Measurements from ENCODE around the gene KIAA0930.

KIAA0930 gene

DNA sequence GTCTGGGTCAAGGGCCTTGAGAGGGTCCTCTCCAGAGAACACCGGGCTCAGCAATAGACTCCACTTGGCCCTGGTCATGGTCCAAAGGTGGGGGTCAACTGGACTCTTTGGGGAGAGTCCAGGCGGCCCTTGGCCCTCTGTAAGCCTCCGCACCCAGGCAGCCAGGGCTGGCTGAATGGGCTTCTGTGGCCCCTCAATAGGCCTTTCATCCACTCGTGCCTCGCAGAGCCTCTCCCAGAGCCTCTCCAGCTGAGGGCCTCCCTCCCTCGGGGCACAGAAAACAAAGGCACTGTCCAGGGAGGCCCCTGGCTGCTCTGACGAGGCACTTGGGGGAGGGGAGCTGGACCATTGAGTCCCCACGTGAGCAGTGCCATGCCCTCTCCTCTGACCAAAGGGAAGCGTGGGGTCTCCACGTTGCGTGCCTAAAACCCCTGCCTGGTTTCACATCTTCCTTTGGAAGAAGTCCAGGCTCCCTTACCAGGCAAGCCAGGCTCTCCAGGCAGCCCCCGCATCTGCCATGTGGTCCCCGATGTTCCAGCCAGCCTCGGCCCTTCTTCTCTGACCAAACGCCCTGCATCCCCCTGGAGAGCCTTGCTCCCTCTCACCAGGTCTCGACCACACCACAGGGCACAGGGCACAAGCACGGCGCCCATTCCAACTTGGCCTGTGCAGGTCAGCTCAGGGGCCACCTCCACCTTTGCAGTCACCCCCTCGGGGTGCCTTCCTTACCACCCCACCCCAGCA lies 15.5 kb downstream of the KIAA0930 start:
- no peak for TF ChIP-seq CTCF (IDR thresholded peaks at IDR 0.05; ENCODE audit: borderline replicate concordance, control extremely low read depth, extremely low read depth, insufficient read depth, missing control alignments)
- no peak for DNase-seq (ENCODE audit: low spot score)
- in situ Hi-C loops (cut with MboI; ENCODE audit: low sequenced_read_pairs, unreplicated experiment) = no loop called here

DNA sequence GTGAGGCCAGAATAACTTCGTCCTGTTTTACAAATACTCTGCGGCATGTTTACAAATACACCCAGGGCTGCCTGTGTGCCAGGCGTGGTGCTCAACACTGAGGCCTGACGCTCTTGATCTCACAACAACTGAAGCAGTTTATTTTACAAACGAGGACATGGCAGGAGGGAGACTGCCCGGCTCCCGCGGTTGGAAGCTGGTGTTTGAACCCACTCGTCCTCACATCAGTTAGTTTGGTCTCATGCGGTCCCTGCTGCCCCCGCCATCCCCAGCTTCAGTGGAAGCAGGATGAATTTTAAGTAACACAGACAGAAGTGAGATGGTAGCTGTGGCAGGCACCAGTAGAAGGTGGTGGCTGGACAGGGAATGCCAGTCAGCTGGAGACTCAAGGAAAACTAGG lies 16.4 kb downstream of the KIAA0930 start:
- TF ChIP-seq CTCF (IDR thresholded peaks at IDR 0.05; ENCODE audit: borderline replicate concordance, control extremely low read depth, extremely low read depth, insufficient read depth, missing control alignments) = no peak
- in situ Hi-C loops (cut with MboI; ENCODE audit: low sequenced_read_pairs, unreplicated experiment) = no loop called here
- DNase-seq (ENCODE audit: low spot score) = no peak

DNA sequence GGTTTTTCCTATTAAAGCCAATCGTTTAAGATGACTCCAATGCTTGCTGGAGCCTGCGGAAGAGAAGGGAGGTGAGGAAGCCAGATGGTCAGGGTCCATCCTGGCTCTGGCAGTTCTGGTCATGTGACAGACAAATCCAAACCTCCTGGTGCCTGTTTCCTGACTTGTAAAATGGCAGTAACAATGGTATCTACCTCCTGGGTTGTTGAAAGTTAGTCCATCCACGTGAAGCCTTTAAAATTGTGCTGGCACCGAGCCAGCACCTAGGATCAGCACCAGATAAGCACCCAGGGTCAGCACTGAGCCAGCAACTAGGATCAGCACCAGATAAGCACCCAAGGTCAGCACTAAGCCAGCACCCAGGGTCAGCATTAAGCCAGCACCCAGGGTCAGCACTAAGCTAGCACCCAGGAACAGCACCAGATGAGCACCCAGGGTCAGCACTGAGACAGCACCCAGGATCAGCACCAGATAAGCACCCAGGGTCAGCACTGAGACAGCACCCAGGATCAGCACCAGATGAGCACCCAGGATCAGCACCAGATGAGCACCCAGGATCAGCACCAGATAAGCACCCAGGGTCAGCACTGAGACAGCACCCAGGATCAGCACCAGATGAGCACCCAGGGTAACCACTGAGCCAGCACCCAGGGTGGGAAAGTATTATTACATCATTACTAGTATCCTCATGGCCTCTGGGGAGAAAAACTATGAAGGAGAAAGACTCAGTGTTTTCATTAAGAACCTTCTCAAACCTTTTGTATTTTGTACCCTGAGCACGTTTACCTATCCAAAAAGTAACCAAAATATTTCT lies 17.2 kb downstream of the KIAA0930 start:
- in situ Hi-C loops (cut with MboI; ENCODE audit: low sequenced_read_pairs, unreplicated experiment) = no loop called here
- no peak for DNase-seq (ENCODE audit: low spot score)
- no peak for TF ChIP-seq CTCF (IDR thresholded peaks at IDR 0.05; ENCODE audit: borderline replicate concordance, control extremely low read depth, extremely low read depth, insufficient read depth, missing control alignments)

DNA sequence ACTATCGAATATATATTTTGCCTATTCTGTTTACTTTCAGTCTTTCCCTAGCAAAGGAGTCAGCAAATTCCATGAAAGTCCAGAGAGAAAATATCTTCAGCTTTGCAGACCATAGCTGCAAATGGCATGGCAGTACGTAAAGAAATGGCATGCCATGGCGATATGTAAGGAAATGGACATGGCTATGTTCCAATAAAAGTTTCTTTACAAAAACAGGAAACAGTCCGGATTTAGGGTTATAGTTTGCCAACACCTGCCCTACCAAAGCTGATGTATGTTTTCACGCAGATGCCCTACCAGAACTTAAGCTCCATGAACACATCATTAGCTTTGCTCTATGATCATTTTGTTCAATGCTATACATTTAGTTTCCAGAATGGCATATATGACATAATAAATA lies 19.5 kb downstream of the KIAA0930 start:
- no peak for TF ChIP-seq CTCF (IDR thresholded peaks at IDR 0.05; ENCODE audit: borderline replicate concordance, control extremely low read depth, extremely low read depth, insufficient read depth, missing control alignments)
- in situ Hi-C loops (cut with MboI; ENCODE audit: low sequenced_read_pairs, unreplicated experiment) = no loop called here
- no peak for DNase-seq (ENCODE audit: low spot score)

GRCh38 chr22:45218976-45219375 lies 21.7 kb downstream of the KIAA0930 start:
- peak; percentile 82 for DNase-seq (ENCODE audit: low spot score)
- TF ChIP-seq CTCF (IDR thresholded peaks at IDR 0.05; ENCODE audit: borderline replicate concordance, control extremely low read depth, extremely low read depth, insufficient read depth, missing control alignments) = no peak
- in situ Hi-C loops (cut with MboI; ENCODE audit: low sequenced_read_pairs, unreplicated experiment) = no loop called here

DNA sequence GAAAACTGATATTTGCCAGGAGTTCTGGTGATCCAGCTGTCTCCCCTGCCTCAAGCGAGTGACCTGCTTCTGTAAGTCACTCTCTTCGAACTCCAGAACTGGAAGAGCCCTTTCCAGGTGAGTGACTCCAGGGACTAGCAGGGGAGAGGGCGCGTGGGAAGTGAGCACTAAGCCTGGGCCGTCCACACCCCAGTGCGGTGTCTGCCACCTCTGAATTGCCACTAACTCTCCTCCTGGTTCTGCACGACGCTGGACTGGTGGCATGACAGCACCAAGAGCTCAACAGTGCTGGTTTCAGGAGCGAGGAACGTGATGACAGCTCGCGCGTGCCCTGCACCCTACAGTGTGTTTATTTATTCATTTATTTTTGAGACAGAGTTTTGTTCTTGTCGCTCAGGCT lies 22.9 kb downstream of the KIAA0930 start:
- no peak for TF ChIP-seq CTCF (IDR thresholded peaks at IDR 0.05; ENCODE audit: borderline replicate concordance, control extremely low read depth, extremely low read depth, insufficient read depth, missing control alignments)
- in situ Hi-C loops (cut with MboI; ENCODE audit: low sequenced_read_pairs, unreplicated experiment) = no loop called here
- no peak for DNase-seq (ENCODE audit: low spot score)
